ENCODE measurements around the gene LIMA1. TPM values are rescaled to one million over a fixed set of nuclear protein-coding genes. Genes with fewer than 3 reads are reported as not detected.
"Not testable (repeated sequence)": the region's sequence is repeated elsewhere in the genome, so short reads cannot be mapped to it uniquely, and the experiment has no call there.

Gene LIMA1
- total RNA-seq: 19.7 and 30.9 TPM in 2 replicates

- peak; percentile 66 to 86 for DNase-seq (ENCODE audit: low read depth in 2 of 2)
Observed at GRCh38 chr12:50283229-50283923, at the start of gene LIMA1. Gene LIMA1, minus strand, starts transcription at chr12:50283520. Its CDS starts 34,769 bp downstream, at chr12:50248751.

GRCh38 chr12:50331745-50332144 lies 48.4 kb upstream of the LIMA1 start:
- no peak for DNase-seq (ENCODE audit: low read depth in 2 of 2)

- DNase-seq (ENCODE audit: low read depth in 2 of 2): not testable (repeated sequence)
Observed at GRCh38 chr12:50328664-50329063, 45.3 kb upstream of the LIMA1 start.

DNA sequence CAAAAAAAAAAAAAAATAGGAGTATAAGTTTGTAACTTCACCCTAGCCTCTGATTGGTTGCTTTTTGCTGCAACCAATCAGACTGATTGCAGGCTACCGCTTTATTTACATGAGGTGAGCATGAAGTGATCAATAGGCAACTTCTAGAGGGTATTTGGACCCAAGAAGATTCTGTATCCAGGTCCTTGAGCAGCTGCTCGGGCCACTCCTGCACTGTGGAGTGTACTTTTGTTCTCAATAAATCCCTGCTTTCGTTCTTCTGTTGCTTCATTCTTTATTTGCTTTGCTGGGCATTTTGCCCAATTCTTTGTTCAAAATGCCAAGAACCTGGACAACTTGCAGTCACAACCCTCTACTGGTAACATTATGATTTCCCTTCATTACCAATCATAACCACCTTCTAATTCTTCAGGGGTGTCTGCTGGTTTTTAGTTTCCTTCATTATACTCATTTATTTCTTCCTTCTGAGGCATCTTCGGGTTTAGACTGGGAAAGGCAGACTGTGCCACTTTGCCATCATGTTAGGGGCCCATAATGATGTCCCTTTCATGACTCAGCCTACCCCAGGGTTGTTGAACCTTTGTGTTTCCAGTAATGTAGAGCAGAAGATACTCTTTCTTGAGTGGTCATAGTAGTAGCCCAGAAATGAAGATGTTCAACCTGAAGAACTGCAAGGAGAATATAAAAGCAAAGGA lies 43.4 kb upstream of the LIMA1 start:
- peak; percentile 43 to 62 for DNase-seq (ENCODE audit: low read depth in 2 of 2)

DNA sequence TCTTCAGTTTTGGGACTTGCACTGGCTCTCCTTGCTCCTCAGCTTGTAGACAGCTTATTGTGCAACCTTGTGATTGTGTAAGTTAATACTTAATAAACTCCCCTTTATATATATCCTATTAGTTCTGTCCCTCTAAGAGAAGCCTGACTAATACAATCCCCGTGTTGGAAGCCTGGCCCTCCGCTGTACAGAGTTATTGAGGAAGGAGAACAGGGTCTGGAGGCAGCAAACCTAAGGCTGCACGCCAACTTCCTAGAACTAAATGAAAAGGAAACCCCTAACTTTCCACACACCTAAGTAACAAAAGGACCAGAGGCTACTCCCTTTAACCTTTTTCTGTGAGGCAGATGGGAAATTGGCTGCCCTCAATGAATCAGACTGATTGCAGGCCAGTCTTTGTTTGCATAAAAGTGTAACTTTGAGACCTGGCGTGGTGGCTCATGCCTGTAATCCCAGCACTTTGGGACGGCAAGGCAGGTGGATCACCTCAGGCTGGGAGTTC lies 42.6 kb upstream of the LIMA1 start:
- DNase-seq (ENCODE audit: low read depth in 2 of 2): peak in 1 of 2 donors; percentile 7

DNA sequence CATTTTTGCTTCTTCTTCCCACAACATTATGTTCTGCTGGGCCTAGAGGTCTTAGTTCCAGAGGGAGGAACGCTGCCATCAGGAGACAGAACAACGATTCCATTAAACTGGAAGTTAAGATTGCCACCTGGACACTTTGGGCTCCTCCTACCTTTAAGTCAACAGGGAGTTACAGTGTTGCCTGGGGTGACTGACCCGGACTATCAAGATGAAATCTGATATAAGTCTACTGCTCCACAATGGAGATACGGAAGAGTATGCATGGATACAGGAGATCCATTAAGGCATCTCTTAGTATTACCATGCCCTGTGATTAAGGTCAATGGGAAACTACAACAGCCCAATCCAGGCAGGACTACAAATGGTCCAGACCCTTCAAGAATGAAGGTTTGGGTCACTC lies 41.5 kb upstream of the LIMA1 start:
- DNase-seq (ENCODE audit: low read depth in 2 of 2): not testable (repeated sequence)

DNA sequence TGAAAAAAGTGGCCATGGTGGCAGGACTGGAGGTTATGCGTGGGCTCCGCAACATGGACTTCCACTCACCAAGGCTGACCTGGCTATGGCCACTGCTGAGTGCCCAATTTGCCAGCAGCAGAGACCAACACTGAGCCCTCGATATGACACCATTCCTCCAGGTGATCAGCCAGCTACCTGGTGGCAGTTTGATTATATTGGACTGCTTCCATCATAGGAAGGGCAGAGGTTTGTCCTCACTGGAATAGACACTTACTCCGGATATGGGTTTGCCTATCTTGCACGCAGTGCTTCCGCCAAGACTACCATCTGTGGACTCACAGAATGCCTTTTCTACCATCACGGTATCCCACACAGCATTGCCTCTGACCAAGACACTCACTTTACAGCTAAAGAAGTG lies 40.8 kb upstream of the LIMA1 start:
- not testable (repeated sequence) for DNase-seq (ENCODE audit: low read depth in 2 of 2)

- DNase-seq (ENCODE audit: low read depth in 2 of 2): no peak
Observed at GRCh38 chr12:50322206-50322605, 38.9 kb upstream of the LIMA1 start.

DNA sequence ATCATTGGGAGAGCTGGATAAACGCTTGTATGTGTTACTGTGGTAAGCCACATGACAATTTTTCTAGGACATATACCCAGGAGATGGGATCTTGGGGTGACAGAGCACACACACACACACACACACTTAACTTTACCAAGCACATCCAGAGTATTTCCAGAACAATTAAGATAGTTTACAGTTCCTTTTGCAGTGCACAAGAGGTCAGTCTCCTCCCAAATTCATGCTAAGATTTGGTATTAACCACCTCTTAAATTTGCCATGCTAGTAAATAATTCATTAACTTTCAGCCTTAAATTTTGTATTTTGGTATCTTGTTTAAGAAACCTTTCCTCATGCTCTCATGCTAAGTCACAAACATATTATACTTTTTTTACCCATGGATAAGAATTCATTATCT lies 33.9 kb upstream of the LIMA1 start:
- no peak for DNase-seq (ENCODE audit: low read depth in 2 of 2)

GRCh38 chr12:50315803-50316202 lies 32.5 kb upstream of the LIMA1 start:
- DNase-seq (ENCODE audit: low read depth in 2 of 2): no peak

- peak; percentile 61 to 64 for DNase-seq (ENCODE audit: low read depth in 2 of 2)
Observed at GRCh38 chr12:50314636-50315312, 31.5 kb upstream of the LIMA1 start.

GRCh38 chr12:50313971-50314370 lies 30.7 kb upstream of the LIMA1 start:
- not testable (repeated sequence) for DNase-seq (ENCODE audit: low read depth in 2 of 2)

DNA sequence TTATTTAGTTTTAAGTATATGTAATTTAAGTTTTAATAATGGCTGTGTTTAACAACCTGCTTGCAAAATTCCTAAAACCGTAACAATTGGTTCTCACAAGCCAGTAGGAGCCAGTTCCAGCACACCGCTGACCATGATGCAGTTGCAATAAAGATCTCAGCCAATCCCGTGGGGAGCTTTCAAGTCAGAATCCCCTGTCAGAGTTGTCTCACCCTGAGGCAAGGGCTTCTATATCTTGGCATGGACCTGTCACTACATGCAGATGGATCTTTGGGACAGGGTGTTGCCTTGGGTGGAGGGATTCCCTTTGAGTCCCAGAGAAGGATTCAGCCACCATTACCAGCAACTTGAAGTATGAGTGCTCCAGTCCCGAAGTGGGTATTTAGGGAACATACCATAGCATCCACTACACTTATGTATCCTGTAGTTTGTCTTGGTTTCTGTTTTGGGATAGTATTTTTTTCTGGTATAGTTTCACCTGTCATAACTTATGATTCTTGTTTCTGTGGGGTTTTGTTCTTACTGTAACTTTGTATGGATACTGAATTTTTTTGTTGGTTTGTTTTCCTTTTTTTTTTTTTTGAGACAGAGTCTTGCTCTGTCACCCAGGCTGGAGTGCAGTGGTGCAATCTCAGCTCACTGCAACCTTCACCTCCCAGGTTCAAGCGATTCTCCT lies 30.1 kb upstream of the LIMA1 start:
- DNase-seq (ENCODE audit: low read depth in 2 of 2): no peak

DNA sequence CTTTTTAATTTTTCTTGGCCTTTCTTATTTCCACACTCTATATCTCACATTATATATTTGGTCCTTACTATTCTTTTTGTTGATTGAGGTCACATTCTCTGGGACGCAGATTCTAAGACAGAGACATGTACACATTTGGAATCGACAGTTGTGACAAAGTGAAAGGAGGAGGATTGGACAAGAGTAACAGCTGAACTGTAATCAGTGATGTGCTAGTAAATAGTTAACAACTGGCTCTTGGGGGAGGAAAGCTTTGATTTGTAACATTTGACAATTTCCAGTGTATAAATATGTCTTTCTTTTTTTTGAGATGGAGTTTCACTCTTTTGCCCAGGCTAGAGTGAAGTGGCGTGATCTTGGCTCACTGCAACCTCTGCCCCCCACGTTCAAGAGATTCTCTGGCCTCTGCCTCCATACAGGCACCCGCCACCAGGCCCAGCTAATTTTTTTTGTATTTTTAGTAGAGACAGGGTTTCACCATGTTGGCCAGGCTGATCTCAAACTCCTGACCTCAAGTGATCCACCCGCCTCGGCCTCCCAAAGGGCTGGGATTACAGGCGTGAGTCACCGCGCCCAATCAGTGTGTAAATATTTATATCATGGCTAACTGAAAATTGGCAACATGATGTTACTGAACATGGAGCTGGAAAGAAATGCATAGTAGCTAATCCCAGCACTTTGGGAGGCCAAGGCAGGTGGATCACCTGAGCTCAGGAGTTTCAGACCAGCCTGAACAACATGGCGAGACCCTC lies 28.7 kb upstream of the LIMA1 start:
- DNase-seq (ENCODE audit: low read depth in 2 of 2): not testable (repeated sequence)

DNA sequence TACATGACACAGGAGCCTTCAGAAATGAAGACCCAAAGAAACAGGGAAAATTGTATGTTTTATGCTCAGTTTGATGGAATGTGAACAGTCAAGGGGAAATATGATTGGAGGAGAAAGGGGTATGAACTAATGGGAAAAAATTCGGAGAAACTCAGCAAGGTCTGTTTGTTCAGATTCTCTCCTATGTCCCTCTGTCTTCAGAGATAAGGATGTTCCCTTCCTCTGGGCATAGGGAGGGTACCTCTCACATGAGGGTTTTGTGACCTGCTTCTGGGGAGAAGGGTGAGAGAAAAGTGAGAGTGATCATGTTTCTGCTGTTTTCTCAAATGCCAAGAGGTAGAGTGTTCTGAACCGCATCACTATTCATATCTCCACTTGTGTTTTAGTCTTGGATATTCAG lies 26.6 kb upstream of the LIMA1 start:
- DNase-seq (ENCODE audit: low read depth in 2 of 2): no peak

- no peak for DNase-seq (ENCODE audit: low read depth in 2 of 2)
Observed at GRCh38 chr12:50302686-50303085, 19.4 kb upstream of the LIMA1 start.

DNA sequence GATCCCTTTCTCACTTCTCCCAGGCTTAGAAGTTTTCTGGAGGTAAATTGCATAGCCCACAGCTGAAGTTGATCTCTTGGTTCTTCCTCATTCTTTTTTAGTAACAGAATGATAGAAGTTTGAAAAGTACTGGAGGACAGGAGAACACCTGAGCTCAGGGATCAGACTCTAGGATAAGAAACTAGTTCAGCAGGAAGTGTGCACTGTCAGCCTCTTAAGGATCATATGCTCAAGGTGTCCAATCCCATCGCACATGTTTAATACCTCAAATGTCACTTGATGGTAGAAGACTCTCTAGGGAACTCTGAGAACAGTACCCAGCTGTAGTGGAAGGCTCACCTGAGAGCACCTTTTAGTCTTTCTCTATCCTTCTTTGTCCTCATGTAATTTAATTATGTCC lies 14.7 kb upstream of the LIMA1 start:
- no peak for DNase-seq (ENCODE audit: low read depth in 2 of 2)

DNA sequence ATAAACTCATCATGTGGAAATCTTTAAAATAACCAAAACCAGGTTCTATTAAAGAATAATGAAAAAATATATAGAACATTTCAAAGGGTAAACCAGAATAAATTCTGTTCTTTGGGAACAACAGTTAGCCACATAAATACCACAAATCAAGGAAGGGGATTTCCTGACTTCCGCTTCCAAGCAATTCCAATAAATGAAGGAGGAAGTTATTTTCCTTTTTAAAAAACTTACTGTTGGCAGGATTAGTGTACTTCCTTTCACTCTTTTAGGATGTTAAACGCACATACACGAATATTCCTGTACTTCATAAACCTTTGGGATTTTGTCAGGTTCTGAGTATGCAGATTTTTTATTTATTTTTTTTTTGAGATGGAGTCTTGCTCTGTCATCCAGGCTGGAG lies 13.7 kb upstream of the LIMA1 start:
- peak in 1 of 2 donors; percentile 51 for DNase-seq (ENCODE audit: low read depth in 2 of 2)

GRCh38 chr12:50296554-50296953 lies 13.2 kb upstream of the LIMA1 start:
- peak in 1 of 2 donors; percentile 26 for DNase-seq (ENCODE audit: low read depth in 2 of 2)

DNA sequence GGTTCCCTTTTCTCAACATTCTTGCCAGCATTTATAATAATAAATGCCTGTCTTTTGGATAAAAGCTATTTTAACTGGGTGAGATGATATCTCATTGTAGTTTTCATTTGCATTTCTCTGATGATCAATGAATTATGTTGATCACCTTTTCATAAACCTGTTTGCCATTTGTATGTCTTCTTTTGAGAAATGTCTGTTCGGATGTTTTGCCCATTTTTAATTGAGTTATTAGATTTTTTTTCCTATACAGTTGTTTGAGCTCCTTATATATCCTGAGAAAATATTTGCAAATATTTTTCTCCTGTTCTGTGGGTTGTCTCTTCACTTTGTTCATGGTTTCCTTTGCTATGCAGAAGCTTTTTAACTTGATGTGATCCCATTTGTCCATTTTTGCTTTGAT lies 8.1 kb upstream of the LIMA1 start:
- DNase-seq (ENCODE audit: low read depth in 2 of 2): no peak

- not testable (repeated sequence) for DNase-seq (ENCODE audit: low read depth in 2 of 2)
Observed at GRCh38 chr12:50290692-50291091, 7.4 kb upstream of the LIMA1 start.

All from dermis microvascular lymphatic vessel endothelial cell (primary cell).